Measurements from ENCODE around the gene PNO1.
A peak's percentile ranks its signal among the peaks of the same experiment; 100 is the strongest.

The PNO1 gene

DNA sequence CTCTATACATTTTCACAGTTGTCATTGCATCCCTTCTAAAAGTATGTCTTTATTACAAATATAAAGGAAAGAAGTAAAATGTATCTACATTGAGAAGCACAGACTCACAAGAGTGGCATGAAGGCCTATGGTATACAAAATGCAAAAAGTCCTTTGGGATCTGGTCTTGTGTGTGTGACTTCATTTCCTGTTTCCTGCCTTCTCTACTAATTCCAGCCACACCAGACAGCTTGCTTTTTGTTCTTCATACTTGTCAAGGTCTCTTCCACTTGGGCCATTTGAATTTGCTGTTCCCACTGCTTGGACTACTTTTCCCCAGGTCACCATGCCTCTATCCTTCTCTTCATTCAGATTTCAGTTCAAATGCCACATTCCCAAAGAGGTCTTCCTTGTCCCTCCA is 6.7 kb upstream of the PNO1 start:
- Histone ChIP-seq H3K27me3 (ENCODE audit: low read depth, low read length) (no peaks in the 10 kb centered on the region), H3K9me3 (ENCODE audit: insufficient read depth, low read length) (no peaks in the 10 kb centered on the region), H3K4me2 (ENCODE audit: low read length) (no peak overlapping the region), H3K79me2 (ENCODE audit: low read length) (peaks cover 6% of the 10 kb centered on the region), H3K4me1 (ENCODE audit: low read length) (peaks cover under 1% of the 10 kb centered on the region), H4K20me1 (ENCODE audit: insufficient read depth, low read length) (no peaks in the 10 kb centered on the region), H3K9ac (ENCODE audit: low read length) (no peak overlapping the region), H3K27ac (ENCODE audit: low read length) (no peak overlapping the region), H2AFZ (ENCODE audit: low read depth, low read length) (no peak overlapping the region), H3K36me3 (replicated peaks; ENCODE audit: low read depth, low read length) (no peaks in the 10 kb centered on the region), H3K4me3 (ENCODE audit: low read length) (no peak overlapping the region)
- TF ChIP-seq EZH2phosphoT487 (IDR thresholded peaks at IDR 0.05; ENCODE audit: low read depth): no peak
- TF ChIP-seq, protein P1, sequence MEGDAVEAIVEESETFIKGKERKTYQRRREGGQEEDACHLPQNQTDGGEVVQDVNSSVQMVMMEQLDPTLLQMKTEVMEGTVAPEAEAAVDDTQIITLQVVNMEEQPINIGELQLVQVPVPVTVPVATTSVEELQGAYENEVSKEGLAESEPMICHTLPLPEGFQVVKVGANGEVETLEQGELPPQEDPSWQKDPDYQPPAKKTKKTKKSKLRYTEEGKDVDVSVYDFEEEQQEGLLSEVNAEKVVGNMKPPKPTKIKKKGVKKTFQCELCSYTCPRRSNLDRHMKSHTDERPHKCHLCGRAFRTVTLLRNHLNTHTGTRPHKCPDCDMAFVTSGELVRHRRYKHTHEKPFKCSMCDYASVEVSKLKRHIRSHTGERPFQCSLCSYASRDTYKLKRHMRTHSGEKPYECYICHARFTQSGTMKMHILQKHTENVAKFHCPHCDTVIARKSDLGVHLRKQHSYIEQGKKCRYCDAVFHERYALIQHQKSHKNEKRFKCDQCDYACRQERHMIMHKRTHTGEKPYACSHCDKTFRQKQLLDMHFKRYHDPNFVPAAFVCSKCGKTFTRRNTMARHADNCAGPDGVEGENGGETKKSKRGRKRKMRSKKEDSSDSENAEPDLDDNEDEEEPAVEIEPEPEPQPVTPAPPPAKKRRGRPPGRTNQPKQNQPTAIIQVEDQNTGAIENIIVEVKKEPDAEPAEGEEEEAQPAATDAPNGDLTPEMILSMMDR (IDR thresholded peaks at IDR 0.05; ENCODE audit: low read depth, low read length): no peak

DNA sequence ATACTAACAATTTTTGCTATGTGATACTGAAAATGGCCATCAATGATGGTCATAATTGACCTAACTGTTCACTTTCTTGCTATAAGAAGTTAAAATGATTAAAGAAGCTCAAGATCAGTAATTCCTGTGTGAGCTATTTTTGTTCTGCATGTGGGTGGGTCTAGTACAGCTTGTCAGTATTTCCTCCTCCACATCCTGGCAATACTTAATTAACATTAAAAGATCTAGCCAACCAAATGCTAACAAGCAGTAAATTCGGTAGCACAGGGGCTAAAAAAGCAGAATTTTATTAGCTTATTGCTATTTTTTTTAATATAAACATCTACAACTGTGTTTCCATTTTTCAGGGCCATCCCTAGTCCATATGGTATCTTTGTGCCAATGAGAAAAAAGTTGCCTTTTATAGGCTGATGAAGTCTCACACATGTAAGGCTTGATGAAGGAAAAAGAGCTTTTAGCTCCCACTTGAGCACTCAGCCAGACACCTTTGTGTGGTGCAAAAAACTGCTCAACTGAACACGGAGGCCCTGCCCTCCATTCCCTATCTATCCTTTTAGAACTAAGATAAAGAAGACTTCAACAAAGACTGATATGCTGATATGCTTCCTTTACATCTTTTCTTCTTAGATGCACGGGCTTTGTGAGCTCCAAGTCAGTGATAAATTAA is 4.9 kb upstream of the PNO1 start:
- Histone ChIP-seq H3K4me3 (ENCODE audit: low read length) (no peak overlapping the region), H3K27ac (ENCODE audit: low read length) (no peak overlapping the region), H3K79me2 (ENCODE audit: low read length) (peaks cover 20% of the 10 kb centered on the region), H3K4me1 (ENCODE audit: low read length) (peaks cover 7% of the 10 kb centered on the region), H3K9ac (ENCODE audit: low read length) (no peak overlapping the region), H3K4me2 (ENCODE audit: low read length) (no peak overlapping the region), H3K9me3 (ENCODE audit: insufficient read depth, low read length) (no peaks in the 10 kb centered on the region), H3K36me3 (replicated peaks; ENCODE audit: low read depth, low read length) (no peaks in the 10 kb centered on the region), H2AFZ (ENCODE audit: low read depth, low read length) (no peak overlapping the region), H3K27me3 (ENCODE audit: low read depth, low read length) (no peaks in the 10 kb centered on the region), H4K20me1 (ENCODE audit: insufficient read depth, low read length) (no peaks in the 10 kb centered on the region)
- TF ChIP-seq, protein P1 (IDR thresholded peaks at IDR 0.05; ENCODE audit: low read depth, low read length): no peak
- no peak for TF ChIP-seq EZH2phosphoT487 (IDR thresholded peaks at IDR 0.05; ENCODE audit: low read depth)

DNA sequence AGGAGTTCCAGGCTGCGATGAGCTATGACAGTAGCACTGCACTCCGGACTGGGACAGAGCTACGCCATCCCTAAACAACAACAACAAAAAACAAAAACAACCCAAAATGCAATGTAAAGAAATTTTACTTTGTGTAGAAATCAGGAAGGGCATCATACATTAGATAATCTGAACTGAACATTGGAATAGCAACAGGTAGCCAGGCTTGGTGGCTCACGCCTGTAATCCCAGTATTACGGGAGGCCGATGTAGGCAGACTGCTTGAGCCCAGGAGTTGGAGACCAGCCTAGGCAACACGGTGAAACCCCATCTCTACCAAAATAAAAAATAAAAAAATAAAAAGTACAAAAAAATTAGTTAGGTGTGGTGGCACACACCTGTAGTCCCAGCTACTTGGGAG is 2.1 kb upstream of the PNO1 start:
- Histone ChIP-seq H4K20me1 (ENCODE audit: insufficient read depth, low read length) (no peaks in the 10 kb centered on the region), H3K9ac (ENCODE audit: low read length) (no peak overlapping the region), H3K4me1 (ENCODE audit: low read length) (peaks cover 17% of the 10 kb centered on the region), H3K36me3 (replicated peaks; ENCODE audit: low read depth, low read length) (peaks cover 4% of the 10 kb centered on the region), H3K27me3 (ENCODE audit: low read depth, low read length) (no peaks in the 10 kb centered on the region), H3K4me2 (ENCODE audit: low read length) (no peak overlapping the region), H3K79me2 (ENCODE audit: low read length) (peaks cover 46% of the 10 kb centered on the region), H2AFZ (ENCODE audit: low read depth, low read length) (no peak overlapping the region), H3K27ac (ENCODE audit: low read length) (no peak overlapping the region), H3K9me3 (ENCODE audit: insufficient read depth, low read length) (no peaks in the 10 kb centered on the region), H3K4me3 (ENCODE audit: low read length) (no peak overlapping the region)
- TF ChIP-seq, protein P1 (IDR thresholded peaks at IDR 0.05; ENCODE audit: low read depth, low read length): no peak
- no peak for TF ChIP-seq EZH2phosphoT487 (IDR thresholded peaks at IDR 0.05; ENCODE audit: low read depth)

DNA sequence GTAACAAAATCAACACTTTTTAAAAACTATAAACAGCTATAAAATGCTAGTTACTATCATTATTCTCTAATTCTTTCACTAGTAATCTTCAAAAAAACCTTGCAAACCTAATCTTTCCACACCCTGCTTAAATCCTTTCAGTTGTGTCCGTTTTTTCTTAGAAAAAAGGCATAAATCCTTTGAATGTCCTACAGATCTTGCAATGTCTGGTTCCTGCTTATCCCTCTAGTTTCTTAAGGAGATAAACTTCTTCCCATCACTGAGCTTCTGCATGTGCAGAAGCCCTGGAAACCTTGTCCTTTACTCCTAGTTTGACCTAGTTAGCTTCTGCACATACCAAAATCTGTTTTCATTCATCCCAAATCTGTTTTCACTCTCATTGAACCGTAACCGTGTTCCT is 1.3 kb upstream of the PNO1 start:
- H3K27ac ChIP-seq (ENCODE audit: low read length): no peak overlapping the region
- peaks cover 12% of the 10 kb centered on the region for H3K36me3 ChIP-seq (replicated peaks; ENCODE audit: low read depth, low read length)
- H4K20me1 ChIP-seq (ENCODE audit: insufficient read depth, low read length): no peaks in the 10 kb centered on the region
- TF ChIP-seq EZH2phosphoT487 (IDR thresholded peaks at IDR 0.05; ENCODE audit: low read depth): no peak
- TF ChIP-seq, protein P1 (IDR thresholded peaks at IDR 0.05; ENCODE audit: low read depth, low read length): no peak
- H3K79me2 ChIP-seq (ENCODE audit: low read length): peaks cover 53% of the 10 kb centered on the region
- H3K9ac ChIP-seq (ENCODE audit: low read length): peak overlapping the region; percentile 81
- no peaks in the 10 kb centered on the region for H3K9me3 ChIP-seq (ENCODE audit: insufficient read depth, low read length)
- H2AFZ ChIP-seq (ENCODE audit: low read depth, low read length): no peak overlapping the region
- no peaks in the 10 kb centered on the region for H3K27me3 ChIP-seq (ENCODE audit: low read depth, low read length)
- peaks cover 17% of the 10 kb centered on the region for H3K4me1 ChIP-seq (ENCODE audit: low read length)
- H3K4me2 ChIP-seq (ENCODE audit: low read length): peak overlapping the region; percentile 99
- peak overlapping the region; percentile 94 for H3K4me3 ChIP-seq (ENCODE audit: low read length)

Measured in OCI-LY3 (cell line).